Left lobe of liver (tissue), 2 donors: ENCODE data around the gene WBP2. TPM values are rescaled to one million over a fixed set of nuclear protein-coding genes. Genes with fewer than 3 reads are reported as not detected.
"Not testable (repeated sequence)": the region's sequence is repeated elsewhere in the genome, so short reads cannot be mapped to it uniquely, and the experiment has no call there.

ENCODE experiments used
- ATAC-seq: fragments of 200-7000 bp; cut with Tn5 transposase; one replicate; pipeline ENCODE4 v1.9.1; 2020; ENCODE audit warnings: mild to moderate bottlenecking, moderate library complexity
- DNase-seq: peaks from one replicate; pipeline ENCODE4 v3.0.0-alpha.2; 2020; ENCODE audit warnings: low spot score
- total RNA-seq: library from RNA; stranded (reverse); gene quantifications from one replicate; pipeline ENCODE4 v1.2.1, GENCODE V29; 2021
- donor health status: DM: no; HTN: no; CAD: no; lungs with moderate emphysema.
- donor health status: DM: no; HTN: yes; CAD: no.

WBP2 gene
- total RNA-seq, 1 donor from 2014 or later = 68.3 TPM

- DNase-seq (no peak), ATAC-seq (no peak)
Measured at GRCh38 chr17:75869282-75870141, 14.4 kb upstream of the WBP2 start.

- not testable (repeated sequence) for DNase-seq, ATAC-seq
Measured at GRCh38 chr17:75868730-75869281, 13.7 kb upstream of the WBP2 start.

- not testable (repeated sequence) for DNase-seq, ATAC-seq
Measured at GRCh38 chr17:75865404-75866188, 10.5 kb upstream of the WBP2 start.

GRCh38 chr17:75864887-75865286 lies 9.8 kb upstream of the WBP2 start:
- DNase-seq, ATAC-seq: not testable (repeated sequence)

GRCh38 chr17:75864448-75864871 lies 9.3 kb upstream of the WBP2 start:
- ATAC-seq = peak; percentile 34
- no peak for DNase-seq

- no peak for DNase-seq
- ATAC-seq = no peak
Measured at GRCh38 chr17:75861927-75862317, 6.8 kb upstream of the WBP2 start.

GRCh38 chr17:75859358-75859757 lies 4.2 kb upstream of the WBP2 start:
- not testable (repeated sequence) for DNase-seq, ATAC-seq

- DNase-seq (no peak), ATAC-seq (peak; percentile 11)
Measured at GRCh38 chr17:75856062-75856756, 1.1 kb upstream of the WBP2 start.

- DNase-seq = no peak
- peak; percentile 2 for ATAC-seq
Measured at GRCh38 chr17:75854881-75855309, 240 bp downstream of the WBP2 start.

GRCh38 chr17:75854101-75854748 lies 910 bp downstream of the WBP2 start:
- peak; percentile 12 for ATAC-seq
- DNase-seq = no peak

GRCh38 chr17:75853433-75853832 lies 1.7 kb downstream of the WBP2 start:
- DNase-seq (no peak), ATAC-seq (no peak)

GRCh38 chr17:75851693-75851991 lies 3.5 kb downstream of the WBP2 start:
- not testable (repeated sequence) for ATAC-seq

GRCh38 chr17:75850928-75851692 lies 4.0 kb downstream of the WBP2 start:
- peak; percentile 88 for DNase-seq
- ATAC-seq = peak; percentile 46

More at GRCh38 chr17:75851693-75851991, 3.5 kb downstream of the WBP2 start:
- not testable (repeated sequence) for DNase-seq

GRCh38 chr17:75849724-75850123 lies 5.4 kb downstream of the WBP2 start:
- DNase-seq (no peak), ATAC-seq (no peak)

- DNase-seq (no peak), ATAC-seq (no peak)
Measured at GRCh38 chr17:75849279-75849646, 5.9 kb downstream of the WBP2 start.

GRCh38 chr17:75848523-75849278 lies 6.4 kb downstream of the WBP2 start:
- DNase-seq (no peak), ATAC-seq (peak; percentile 6)

- ATAC-seq (no peak), DNase-seq (no peak)
Measured at GRCh38 chr17:75847614-75848522, 7.3 kb downstream of the WBP2 start.
